GM18526 (cell line): ENCODE data around the gene TIGD1.

Experiments
- POLR2A ChIP-seq: IDR thresholded peaks from 3 replicates; pipeline ENCODE4 v1.6.1; 2011; ENCODE audit not compliant: insufficient read length; ENCODE audit errors: extremely low read depth

Gene TIGD1

DNA sequence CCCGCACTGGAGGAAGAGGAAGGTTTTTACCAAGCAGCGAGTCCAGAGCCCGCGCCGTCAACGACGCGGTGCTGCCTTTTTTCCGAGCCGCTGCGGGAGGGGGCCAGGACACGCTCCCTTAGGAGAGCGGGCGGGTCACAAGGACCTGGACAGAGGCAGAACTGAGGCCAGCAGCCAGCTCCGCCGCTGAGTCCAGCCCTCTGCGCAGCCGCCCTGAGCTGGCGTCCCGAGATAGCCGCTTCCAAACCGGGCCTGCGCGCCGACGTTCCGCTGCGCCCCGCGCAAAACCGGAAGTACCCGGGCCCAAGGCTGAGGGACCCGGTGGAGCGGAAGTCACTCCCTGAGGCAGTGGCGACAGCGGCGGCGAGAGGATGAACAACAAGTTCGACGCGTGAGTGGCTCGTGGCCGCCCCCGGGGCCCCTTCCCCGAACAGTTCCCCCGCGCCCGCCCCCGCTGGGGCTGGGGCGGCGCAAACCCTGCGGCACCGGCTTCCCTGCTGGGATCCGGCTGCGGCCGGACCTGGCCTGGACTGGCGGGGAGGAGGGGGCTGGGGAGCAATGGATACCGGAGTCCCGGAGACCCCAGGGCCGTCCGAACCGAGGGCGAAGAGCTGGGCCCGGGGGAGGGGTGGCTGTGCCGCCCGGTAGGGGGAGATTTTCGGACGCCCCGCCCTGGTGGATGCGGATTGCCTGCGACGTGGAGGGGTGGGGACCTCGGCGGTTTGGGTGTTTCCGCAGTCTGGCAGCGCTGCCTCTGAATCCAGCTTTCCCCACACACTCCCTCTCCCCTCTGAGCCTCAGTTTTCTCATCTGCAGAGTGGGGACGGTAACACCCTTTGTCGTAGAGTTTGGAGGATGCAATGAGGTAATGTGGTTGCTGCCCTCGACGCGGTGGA lies at the start of gene TIGD1, which contains the start of gene EIF4E2:
Gene TIGD1, minus strand, starts transcription at position 204 of the 896 bp plus-strand sequence. CDS start 675 bp downstream, outside the sequence.
Gene EIF4E2, plus strand, starts transcription at position 336 of the 896 bp plus-strand sequence. Its CDS starts 36 bp downstream, at position 372.
- peak; percentile 96 for TF ChIP-seq POLR2A

DNA sequence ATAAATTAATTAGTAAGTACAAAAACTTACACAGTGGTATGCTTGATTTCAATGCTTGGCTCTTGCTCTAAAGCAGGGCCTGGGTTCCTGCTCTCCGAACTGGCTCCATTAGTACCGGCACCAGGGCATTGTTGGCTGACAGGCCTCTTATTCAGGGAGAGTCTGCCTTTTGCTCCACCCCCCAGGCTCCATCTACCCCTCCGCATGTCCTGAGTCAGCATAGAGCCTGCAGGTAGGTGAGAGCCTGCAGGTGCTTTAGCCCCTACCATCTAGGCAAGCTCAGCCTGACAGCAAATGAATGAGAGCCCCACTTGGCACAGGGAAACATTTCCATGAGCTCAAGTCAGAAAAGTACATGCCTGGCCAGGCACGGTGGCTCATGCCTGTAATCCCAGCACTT lies 47.9 kb upstream of the TIGD1 start:
- no peak for TF ChIP-seq POLR2A

DNA sequence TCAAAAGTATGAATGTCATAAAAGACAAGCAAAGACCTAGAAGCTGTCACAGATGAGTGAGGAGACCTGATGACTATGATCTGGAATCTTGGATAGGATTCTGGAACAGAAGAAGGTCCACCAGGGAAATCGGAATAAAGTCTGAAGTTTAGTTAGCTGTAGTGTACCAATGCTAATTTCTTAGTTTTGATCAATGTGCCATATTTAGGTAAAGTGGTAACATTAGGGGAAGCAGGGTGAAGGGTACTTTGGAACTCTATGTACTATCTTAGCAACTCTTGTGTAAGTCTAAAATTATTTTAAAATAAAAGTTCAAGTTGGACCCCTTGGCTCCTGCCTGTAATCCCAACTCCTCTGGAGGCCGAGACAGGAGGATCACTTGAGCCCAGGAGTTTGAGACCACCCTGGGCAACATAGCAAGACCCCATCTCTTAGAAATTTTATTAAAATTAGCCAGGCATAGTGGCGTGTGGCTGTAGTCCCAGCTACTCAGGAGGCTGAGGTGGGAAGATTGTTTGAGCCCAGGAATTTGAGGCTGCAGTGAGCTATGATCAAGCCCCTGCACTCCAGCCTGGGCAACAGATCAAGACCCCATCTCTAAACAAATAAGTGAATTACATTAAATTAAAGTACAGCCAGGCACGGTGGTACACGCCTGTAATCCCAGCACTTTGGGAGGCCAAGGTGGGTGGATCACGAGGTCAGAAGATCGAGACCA lies 47.2 kb upstream of the TIGD1 start:
- no peak for TF ChIP-seq POLR2A

DNA sequence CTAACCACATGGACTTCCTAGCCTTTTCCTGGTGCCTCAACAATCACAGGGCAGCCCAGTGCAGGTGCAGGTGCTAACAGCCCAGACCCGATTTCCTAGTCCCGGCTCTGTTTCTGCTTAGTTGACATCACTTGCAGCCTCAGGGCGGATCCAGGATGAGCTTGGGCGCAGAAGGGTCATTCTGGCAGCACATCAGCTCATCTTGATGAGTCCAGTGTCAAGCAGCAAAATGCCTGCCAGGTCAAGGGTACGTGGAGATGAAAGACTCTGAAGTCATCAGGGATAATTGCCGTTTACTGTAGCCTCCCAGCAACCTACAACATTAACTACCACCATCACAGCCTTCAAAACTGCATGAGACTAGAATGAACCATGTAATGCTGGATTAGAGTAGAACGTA lies 43.6 kb upstream of the TIGD1 start:
- TF ChIP-seq POLR2A, result no peak

DNA sequence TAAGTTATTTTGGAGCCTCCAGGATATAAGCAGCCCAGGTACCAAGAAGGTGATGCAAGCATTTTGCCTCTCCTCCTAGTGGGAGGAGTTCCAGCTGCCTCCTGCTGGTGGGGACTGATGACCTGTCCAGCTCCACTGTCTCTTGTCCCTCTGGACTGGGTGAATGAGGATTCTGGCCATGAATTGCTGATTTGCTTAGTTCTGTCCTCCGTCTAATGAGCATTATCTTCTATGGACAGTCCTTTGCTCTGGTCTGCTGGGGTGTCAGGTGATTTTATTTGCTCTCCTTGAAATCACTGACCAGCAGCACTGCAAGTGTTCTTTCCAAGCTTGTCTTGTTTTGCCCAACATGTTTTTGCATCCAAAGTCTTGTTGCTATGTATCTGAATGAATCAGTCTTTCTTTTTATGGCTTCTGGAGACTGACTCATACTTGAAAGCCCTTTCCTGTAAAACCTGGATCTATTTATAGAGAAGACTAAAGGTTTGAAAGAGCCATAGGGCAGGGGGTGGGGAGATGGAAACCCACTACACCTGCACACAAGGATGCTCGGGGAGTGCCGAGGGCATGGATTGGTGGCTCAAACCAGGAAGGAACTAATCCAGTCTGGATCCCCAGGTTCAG lies 42.5 kb upstream of the TIGD1 start:
- TF ChIP-seq POLR2A, result no peak

DNA sequence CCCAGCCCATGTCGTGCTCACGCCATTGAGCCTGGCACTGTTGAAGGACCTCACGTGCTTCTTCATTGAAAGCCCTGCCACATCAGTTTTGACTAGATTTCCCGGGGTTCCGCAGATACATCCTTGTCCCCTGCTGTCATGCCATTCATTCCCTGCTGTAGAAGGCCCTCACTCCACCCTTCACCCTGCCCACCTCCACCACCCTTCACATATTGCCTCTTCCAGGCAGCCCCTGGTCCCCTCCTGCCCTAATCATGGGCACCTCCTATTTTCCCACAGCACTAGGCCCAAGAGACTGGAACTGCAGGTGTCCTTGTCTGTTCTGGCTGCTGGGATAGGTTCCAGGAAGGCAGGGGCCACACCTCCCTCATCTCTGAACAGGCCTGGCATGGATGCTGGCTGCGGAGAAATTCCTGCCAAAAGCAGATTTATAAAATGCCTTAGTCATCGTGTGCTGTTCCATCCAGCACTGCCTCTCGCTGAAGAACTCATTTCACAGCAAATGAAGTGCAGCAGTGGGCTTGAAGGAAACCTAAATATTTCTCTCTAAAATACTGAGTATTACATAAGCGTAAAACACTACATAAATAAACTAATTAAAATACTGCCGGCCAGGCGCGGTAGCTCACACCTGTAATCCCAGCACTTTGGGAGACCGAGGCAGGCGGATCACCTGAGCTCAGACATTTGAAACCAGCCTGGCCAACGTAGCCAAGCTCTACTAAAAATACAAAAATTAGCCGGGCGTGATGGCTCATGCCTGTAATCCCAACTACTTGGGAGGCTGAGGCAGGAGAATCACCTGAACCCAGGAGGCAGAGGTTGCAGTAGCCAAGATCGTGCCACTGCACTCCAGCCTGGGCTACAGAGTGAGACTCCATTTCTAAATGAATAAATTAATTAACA lies 38.6 kb upstream of the TIGD1 start:
- no peak for TF ChIP-seq POLR2A

DNA sequence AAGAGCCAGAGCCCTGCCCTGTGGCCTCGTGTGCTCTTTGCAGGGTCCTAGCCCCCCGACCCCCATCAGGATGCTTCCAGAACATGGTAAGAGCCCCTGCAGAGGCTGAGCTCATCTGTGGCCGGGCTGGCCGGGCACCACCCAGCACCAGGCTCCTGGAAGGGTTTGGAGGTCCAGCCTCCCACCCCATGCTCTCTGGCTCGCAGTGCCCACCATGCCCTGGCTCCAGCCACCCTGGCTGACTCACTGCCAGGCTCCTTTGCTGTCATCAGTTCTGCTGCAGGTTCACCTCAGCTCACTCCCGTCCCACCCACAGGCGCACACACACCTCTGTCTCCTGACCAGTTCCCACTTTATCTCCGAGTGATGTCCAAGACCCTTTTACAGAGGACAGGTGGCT lies 37.7 kb upstream of the TIGD1 start:
- TF ChIP-seq POLR2A, result no peak

DNA sequence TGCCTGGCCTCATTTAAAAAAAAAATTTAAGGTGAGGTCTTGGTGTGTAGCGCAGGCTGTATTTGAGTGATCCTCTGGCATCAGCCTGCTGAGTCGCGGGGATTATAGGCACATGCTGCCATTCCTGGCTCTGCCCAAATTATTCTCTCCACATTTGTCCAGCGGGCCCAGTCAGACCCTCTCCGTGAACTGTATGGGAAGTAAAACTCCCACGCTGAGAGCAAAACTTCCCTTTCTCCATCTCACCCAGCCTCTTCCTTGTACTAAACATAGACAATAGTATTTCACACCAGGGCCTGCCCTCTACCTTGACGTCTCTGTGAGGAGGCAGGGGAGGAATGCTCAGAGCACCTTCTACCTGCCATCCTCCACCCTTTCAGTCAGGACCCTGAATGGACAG lies 37.2 kb upstream of the TIGD1 start:
- no peak for TF ChIP-seq POLR2A

DNA sequence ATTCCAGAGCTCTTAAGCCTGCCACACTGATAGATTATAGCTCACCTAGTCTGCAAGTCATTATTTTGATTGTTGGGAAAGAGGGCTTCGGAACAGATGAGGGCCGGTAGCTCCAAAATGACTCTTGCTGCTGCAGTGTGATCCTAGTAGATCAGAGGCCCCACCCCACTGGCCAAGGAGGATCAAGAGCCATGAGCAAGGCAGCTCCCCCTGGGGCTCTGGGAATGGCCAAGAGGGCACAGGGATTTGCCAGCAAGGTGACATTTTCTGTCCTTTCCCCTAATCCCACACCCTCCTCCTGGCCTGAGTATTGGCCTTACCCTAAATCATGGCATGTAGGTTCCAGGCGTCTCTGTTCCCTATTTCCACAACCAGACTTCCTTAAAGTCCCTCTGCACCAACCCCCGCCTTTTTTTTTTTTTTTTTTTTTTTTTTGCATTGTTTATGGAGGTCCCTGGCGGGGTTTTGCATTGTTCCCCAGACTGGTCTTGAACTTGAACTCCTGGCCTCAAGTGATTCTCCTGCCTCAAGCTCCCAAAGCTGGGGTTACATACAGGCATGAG lies 36.7 kb upstream of the TIGD1 start:
- no peak for TF ChIP-seq POLR2A

DNA sequence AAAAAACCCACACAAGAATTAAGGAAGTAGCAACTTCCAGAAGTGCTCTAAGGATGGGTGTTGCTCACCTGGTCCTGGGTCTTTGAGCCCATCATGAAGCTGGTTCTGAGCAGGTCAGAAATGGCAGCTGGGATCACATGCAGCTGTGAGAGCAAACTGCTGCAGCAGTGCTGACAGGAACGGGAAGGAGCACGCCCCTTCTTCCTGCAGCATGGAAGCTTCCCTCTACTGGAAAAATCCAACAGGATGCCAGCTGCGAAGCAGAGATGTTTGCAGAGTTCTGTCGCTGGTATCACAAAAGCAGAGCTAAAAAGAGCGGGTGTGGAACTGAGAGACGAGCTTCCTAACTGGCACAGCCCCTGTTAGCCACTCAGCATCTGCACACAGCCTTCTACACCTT lies 33.9 kb upstream of the TIGD1 start:
- TF ChIP-seq POLR2A, result no peak

DNA sequence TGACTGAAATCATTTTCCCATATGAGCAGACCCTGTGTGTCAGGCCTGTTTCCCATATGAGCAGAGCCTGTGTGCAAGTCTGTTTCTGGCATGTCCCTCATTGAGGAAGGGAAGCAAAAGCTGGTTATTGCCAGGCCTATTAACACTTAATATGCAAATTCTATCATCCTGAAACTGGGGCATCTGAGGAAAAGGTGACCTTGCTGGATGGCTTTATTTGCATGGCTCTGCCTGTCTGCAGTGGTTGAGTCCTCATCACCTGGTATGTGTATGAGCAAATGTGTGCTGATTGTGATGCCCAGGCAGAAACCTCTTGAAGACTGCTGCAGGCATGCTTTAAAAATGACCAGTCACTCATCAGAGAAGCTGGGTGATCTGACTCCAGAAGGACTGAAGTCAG lies 31.4 kb upstream of the TIGD1 start:
- TF ChIP-seq POLR2A, result no peak

DNA sequence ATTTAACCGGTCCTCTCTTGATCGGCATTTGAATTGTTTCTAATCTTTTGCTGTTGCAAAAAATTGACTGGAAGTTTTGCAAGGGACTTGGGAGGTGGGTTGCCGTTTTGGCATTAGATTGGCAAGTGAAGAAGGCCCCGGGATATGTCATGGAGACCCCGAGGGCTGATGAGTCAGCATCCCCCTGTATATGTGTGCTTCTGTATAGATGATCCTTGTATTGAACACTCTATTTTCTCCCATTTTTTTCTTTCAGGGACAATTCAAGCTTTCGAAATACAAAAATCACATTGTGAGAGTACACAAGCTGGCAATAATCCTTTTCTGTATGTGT lies 30.3 kb upstream of the TIGD1 start:
- TF ChIP-seq POLR2A, result no peak

DNA sequence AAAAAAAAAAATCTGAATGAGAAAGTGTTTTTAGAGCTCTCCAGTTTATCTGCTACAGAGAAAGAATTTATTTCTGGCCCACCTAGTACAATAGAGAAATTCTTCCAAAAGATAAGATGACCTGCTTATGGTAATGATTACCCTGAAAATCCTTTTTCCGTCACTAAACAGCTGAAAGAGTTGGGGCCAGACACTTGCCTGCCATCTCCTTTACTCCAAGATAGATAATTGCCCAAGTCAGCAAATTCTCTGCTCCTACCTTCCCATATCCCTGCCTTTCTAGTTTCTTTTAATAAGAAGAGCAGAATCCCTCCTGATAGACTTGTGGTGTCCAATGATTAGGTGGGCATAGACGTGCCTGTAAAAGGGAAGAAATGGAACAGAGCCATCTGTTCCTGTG lies 28.3 kb upstream of the TIGD1 start:
- no peak for TF ChIP-seq POLR2A

DNA sequence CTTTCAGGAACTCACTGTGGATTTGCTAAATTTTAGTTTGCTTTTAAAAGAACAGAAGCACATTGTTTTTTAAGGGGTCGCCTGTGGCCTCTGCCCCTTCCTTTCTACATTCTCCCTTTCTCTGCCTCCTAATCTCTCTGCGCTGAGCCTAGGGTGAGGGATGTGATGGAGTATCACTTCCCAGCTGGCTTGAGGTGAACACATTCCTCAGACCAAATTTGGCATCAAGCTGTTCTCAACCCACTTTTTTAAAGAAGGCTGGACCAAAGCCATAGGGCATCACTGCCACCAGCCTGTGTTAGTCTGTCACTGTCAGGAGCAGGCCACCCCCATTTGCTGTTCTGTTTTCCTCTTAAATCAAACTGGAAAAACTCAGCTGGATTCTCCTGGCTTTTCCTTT lies 27.5 kb upstream of the TIGD1 start:
- TF ChIP-seq POLR2A, result no peak

DNA sequence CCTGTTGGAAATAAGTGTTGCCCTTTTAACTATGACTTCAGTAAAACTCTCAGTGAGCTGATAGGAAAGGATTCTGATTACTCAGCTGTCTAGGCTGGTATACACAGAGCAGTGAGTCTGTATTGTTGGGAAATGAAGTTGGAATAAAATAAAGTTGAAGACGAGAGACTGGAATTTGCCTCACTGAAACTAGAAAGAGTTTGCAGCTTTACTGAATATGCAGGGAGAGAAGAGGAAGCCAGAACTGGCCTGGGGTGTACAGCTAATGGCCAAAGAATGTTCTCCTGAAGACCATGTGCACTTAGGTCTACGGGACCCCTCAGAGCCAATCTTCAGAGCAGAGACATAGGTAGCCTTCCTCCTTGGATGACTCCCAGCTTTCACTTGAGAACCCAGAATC lies 26.6 kb upstream of the TIGD1 start:
- no peak for TF ChIP-seq POLR2A
